ENCODE data around the gene CCDC178. TPM values are rescaled to one million over a fixed set of nuclear protein-coding genes. Genes with fewer than 3 reads are reported as not detected.

Gene CCDC178
- total RNA-seq, 1 donor = not detected

DNA sequence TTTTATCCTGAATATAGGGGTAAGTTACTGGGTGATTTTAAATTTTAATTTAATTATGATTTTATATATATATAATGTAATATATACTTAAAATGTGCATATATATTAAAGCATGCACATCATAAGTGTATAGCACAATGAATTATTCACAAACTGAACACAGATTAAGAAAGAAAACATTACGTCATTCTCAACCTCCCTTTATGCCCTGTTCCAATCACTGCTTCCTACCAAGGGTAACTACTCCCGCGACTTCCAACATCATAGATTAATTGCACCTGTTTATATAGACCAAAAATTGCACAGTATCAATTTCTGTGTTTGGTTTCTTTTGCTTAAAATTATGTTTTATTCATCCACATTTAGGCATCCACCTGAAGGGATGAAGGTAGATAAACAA is 366.4 kb downstream of the CCDC178 start:
- Histone ChIP-seq H3K9me3 (ENCODE audit: low read depth, low read length) (no peaks in the 10 kb centered on the region), H3K27me3 (ENCODE audit: insufficient read depth, low read length) (no peaks in the 10 kb centered on the region), H3K4me1 (ENCODE audit: insufficient read depth, low read length) (no peaks in the 10 kb centered on the region), H3K4me3 (ENCODE audit: low read length) (no peak overlapping the region)

DNA sequence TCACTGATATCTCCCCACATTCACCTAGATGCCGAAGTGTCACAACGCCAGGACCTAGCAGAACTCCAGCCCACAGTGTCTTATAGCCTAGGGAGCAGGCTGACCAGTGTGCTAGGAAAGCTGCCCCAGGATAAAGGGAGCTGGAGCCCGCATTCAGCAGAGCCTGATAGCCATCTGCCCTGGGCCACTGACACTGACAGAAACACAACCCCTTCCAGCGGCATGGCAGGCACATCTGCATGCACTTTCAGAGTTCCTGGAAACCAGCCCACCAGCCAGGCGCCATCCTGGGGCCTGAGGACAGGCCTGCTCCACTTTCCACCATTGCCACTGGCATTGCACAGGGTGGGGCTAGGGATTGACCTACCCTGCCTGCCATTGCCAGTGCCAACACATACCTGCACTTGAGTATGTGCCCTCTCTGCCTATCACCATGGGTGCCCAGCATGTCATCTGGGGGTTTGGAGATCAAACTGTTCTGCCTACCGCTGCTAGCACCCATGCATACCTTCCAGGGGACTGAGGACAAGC is 377.6 kb downstream of the CCDC178 start:
- Histone ChIP-seq H3K4me1 (ENCODE audit: insufficient read depth, low read length) (no peaks in the 10 kb centered on the region), H3K9me3 (ENCODE audit: low read depth, low read length) (no peaks in the 10 kb centered on the region), H3K27me3 (ENCODE audit: insufficient read depth, low read length) (no peaks in the 10 kb centered on the region), H3K4me3 (ENCODE audit: low read length) (no peak overlapping the region)

DNA sequence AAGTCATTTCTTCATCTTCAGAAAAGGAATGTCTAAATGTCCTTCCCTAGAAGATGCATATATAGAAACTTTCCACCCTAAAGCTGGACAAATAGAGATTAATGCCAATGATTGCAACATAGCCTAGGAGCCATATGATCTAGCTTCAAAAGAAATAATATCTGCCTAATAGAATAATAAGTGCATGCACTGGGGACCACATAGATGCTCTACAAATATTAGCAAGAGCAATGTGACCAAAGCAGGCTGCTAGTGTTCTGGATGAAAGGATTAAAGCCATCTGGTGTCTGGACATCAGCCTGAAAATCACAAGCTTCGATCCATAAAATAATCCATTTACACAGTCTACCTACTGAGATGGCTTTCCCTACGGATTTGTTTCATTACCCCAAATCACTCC is 387.6 kb downstream of the CCDC178 start:
- Histone ChIP-seq H3K4me1 (ENCODE audit: insufficient read depth, low read length) (no peaks in the 10 kb centered on the region), H3K4me3 (ENCODE audit: low read length) (no peak overlapping the region), H3K9me3 (ENCODE audit: low read depth, low read length) (peaks cover 6% of the 10 kb centered on the region), H3K27me3 (ENCODE audit: insufficient read depth, low read length) (no peaks in the 10 kb centered on the region)

DNA sequence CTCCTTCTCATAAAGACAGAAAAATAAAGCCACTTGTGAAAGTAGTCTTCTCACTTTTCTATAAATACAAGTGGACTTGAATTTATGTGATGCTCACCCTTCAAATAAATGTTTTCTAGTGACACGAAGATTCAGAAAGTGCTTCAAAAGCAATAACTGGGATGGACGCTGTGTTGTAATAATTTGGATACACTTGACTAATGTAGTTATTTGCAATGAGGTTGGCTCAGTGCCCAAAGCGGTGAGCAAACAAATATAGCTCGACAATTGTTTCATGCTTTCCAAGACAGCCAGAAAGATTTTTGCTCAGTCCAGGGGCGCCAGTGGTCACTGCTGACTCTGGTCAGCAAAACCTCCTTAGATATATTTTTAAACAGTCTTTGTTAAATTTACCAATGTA is 389.1 kb downstream of the CCDC178 start:
- peaks cover 6% of the 10 kb centered on the region for H3K9me3 ChIP-seq (ENCODE audit: low read depth, low read length)
- H3K4me1 ChIP-seq (ENCODE audit: insufficient read depth, low read length) = no peaks in the 10 kb centered on the region
- H3K4me3 ChIP-seq (ENCODE audit: low read length) = no peak overlapping the region
- H3K27me3 ChIP-seq (ENCODE audit: insufficient read depth, low read length) = no peaks in the 10 kb centered on the region

DNA sequence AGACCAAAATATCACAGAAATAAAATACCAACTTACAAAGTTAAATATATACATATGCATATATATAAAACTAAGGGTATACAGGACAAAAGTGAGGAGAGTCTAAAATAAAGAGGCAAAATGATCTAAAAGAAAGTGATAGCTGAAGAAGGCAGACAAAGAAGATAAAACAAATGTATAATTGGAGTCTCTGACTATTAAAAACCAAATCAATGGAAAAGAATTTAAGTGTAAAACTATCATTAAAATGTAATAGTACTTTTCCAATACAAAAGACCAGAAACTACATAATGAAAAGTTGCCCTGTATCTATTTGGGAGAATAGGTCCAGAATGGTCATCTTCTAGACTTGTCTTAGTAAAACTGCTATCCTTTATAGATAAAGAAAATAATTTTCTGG is 400.3 kb downstream of the CCDC178 start:
- Histone ChIP-seq H3K9me3 (ENCODE audit: low read depth, low read length) (no peaks in the 10 kb centered on the region), H3K4me1 (ENCODE audit: insufficient read depth, low read length) (no peaks in the 10 kb centered on the region), H3K27me3 (ENCODE audit: insufficient read depth, low read length) (no peaks in the 10 kb centered on the region), H3K4me3 (ENCODE audit: low read length) (no peak overlapping the region)

DNA sequence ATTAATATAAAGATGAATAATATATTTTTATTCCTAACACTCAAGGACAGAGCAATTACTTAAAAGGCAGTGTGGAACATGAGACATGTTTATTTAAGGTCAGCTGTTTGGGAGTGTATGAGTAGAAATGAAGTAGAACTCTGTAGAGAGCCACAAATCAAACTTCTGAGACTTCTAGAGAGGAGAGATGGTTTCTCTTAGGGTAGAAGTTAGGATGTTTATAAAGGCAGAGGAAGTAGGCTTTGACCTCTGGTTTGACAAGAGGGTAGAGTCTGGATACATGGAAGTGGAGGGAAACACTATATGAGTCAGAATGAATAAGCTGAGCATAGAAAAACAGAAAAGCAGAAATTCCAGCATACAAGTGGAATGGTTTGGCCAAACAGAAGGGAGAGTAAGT is 405.6 kb downstream of the CCDC178 start:
- no peaks in the 10 kb centered on the region for H3K4me1 ChIP-seq (ENCODE audit: insufficient read depth, low read length)
- H3K4me3 ChIP-seq (ENCODE audit: low read length) = no peak overlapping the region
- H3K9me3 ChIP-seq (ENCODE audit: low read depth, low read length) = no peaks in the 10 kb centered on the region
- no peaks in the 10 kb centered on the region for H3K27me3 ChIP-seq (ENCODE audit: insufficient read depth, low read length)

DNA sequence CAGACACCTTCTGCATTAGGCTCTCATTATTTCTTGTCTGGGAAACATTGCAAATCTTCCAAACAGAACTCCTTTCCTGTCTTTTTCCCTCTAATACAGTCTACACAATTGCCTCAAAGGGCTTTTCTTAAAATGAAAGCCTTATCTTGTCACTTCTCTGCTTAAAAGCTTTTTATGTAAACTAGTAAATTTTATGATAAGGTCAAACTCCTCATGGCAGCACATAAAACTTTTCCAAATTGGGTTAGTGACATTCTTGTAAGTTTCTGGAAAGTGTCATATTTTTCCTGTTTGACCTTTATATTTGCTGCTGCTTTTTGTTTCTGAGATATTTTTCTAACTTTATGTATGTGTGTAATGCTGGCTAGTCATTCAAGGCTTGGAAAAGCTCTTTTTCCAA is 406.3 kb downstream of the CCDC178 start:
- no peaks in the 10 kb centered on the region for H3K9me3 ChIP-seq (ENCODE audit: low read depth, low read length)
- no peaks in the 10 kb centered on the region for H3K27me3 ChIP-seq (ENCODE audit: insufficient read depth, low read length)
- no peak overlapping the region for H3K4me3 ChIP-seq (ENCODE audit: low read length)
- H3K4me1 ChIP-seq (ENCODE audit: insufficient read depth, low read length) = no peaks in the 10 kb centered on the region

DNA sequence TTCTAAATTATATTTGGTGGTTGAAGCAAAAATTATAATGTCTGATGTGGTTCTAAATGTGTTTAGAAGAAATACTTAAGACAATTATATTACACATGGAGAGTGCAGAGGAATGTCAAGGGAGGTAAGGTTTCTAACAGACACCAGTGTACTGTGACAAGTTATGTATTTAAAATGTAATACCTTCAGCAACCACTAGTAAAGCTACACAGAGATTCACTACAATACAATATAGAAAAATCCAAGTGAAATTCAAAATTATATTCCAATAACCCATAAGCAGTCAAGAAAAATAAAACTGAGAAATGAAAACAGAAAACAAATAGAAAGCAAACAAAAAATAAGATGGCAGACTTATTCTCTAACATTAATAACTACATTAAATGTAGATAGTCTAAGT is 418.2 kb downstream of the CCDC178 start:
- no peaks in the 10 kb centered on the region for H3K9me3 ChIP-seq (ENCODE audit: low read depth, low read length)
- H3K4me1 ChIP-seq (ENCODE audit: insufficient read depth, low read length) = no peaks in the 10 kb centered on the region
- H3K4me3 ChIP-seq (ENCODE audit: low read length) = no peak overlapping the region
- H3K27me3 ChIP-seq (ENCODE audit: insufficient read depth, low read length) = no peaks in the 10 kb centered on the region

DNA sequence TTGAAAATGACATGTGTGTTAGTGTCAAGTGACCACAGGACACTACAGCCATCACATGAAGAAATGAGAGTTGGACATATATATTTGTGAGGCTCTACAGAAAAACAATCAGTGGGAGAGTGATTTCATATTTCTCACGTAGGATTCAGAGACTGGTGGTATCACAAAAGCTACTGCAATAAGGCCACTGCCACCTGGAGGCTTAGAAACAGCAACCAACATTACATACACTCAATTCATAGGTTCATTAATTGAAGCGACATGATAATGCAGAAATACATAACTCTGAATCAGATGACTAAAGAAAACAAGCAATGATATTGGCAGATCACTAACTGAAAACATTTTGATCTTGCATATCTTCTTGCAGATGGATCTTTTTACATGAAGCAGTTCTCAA is 419.6 kb downstream of the CCDC178 start:
- H3K4me3 ChIP-seq (ENCODE audit: low read length) = no peak overlapping the region
- no peaks in the 10 kb centered on the region for H3K9me3 ChIP-seq (ENCODE audit: low read depth, low read length)
- H3K27me3 ChIP-seq (ENCODE audit: insufficient read depth, low read length) = no peaks in the 10 kb centered on the region
- H3K4me1 ChIP-seq (ENCODE audit: insufficient read depth, low read length) = no peaks in the 10 kb centered on the region

DNA sequence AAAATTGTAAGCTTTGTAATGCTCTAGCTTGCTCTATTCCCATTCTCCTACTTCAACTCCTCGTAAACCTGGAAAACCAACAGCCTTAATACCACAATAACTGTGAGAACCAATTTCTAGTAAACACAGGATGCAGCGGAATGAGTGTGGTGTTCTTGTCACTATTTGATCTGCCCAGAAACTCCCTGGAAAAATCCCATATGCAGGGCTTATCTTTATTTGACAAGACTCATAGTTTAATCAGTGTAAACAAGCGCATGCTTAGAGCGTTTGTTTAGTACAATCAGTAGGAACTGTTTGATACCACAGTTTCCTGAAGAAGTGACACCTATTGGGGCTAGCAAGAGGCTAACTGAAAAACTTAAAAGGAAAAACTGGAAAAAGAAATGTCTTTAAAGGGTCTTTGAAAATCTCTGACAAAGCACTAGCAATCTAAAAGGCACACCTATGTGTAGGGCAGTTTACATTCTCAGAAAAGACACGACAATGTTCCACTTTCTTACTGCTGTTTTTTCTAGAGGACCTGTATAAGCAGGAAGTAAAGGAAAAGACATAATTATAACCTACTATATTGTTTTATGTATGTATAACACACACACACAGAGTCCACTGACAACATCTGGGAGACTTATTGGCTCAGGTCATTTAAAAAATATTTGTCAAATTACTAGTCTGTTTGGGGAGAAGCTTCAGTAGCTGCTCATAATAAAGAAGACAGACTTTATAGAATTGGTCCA is 426.3 kb downstream of the CCDC178 start:
- H3K4me3 ChIP-seq (ENCODE audit: low read length) = no peak overlapping the region
- H3K27me3 ChIP-seq (ENCODE audit: insufficient read depth, low read length) = no peaks in the 10 kb centered on the region
- no peaks in the 10 kb centered on the region for H3K9me3 ChIP-seq (ENCODE audit: low read depth, low read length)
- H3K4me1 ChIP-seq (ENCODE audit: insufficient read depth, low read length) = no peaks in the 10 kb centered on the region

DNA sequence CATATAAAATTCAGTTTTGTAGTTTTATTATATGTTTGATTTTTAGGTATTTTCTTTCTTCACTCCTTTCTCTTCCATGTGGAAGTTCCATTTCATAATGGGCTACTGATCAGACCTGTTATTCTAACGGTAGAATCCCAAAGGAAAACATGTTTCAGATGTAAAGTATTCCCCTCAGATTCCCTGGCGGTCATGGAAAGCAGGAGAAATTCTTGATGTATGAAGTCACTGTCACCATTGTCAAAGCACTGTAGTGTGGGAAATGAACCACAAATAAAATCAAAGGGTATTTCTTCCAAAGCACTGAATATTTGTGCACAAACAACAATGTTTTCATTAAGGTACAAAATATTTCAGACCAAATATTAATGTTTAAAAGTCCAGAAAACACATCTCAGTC is 430.4 kb downstream of the CCDC178 start:
- H3K27me3 ChIP-seq (ENCODE audit: insufficient read depth, low read length) = no peaks in the 10 kb centered on the region
- no peaks in the 10 kb centered on the region for H3K9me3 ChIP-seq (ENCODE audit: low read depth, low read length)
- H3K4me1 ChIP-seq (ENCODE audit: insufficient read depth, low read length) = no peaks in the 10 kb centered on the region
- no peak overlapping the region for H3K4me3 ChIP-seq (ENCODE audit: low read length)

DNA sequence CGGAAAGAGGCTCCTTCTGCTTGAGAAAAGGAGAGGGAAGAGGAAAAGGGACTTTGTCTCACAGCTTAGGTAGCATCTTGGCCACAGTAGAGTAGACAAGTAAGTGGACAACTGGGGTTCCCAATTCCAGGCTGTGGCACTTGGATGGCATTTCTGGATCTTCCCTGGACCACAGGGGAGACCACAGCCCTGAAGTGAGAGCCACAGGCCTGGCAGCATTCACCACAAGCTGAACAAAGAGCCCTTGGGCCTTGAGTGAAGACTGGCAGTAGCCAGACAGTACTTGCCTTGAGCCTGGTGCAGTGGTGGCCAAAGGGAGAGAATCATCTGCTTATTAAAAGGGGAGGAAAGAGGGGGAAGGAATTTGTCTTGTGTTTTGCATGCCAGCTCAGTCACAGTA is 441.6 kb downstream of the CCDC178 start:
- H3K9me3 ChIP-seq (ENCODE audit: low read depth, low read length) = no peaks in the 10 kb centered on the region
- no peak overlapping the region for H3K4me3 ChIP-seq (ENCODE audit: low read length)
- H3K27me3 ChIP-seq (ENCODE audit: insufficient read depth, low read length) = no peaks in the 10 kb centered on the region
- no peaks in the 10 kb centered on the region for H3K4me1 ChIP-seq (ENCODE audit: insufficient read depth, low read length)

DNA sequence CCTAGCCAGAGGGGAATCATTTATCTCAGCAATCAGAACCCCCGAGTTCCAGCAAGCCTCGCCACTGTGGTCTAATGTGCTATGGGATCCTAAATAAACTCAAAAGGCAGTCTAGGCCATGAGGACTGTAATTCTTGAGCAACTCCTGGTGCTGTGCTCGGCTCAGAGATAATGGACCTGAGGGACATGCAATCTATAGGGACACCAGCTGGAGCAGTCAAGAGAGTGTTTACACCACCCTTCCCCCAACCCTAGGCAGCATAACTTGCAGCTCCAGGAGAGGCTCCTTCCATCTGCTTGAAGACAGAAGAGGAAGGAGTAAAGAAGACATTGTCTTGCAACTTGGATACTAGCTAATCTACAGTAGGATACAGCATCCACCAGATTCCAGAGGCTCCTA is 442.2 kb downstream of the CCDC178 start:
- H3K27me3 ChIP-seq (ENCODE audit: insufficient read depth, low read length) = no peaks in the 10 kb centered on the region
- no peaks in the 10 kb centered on the region for H3K4me1 ChIP-seq (ENCODE audit: insufficient read depth, low read length)

DNA sequence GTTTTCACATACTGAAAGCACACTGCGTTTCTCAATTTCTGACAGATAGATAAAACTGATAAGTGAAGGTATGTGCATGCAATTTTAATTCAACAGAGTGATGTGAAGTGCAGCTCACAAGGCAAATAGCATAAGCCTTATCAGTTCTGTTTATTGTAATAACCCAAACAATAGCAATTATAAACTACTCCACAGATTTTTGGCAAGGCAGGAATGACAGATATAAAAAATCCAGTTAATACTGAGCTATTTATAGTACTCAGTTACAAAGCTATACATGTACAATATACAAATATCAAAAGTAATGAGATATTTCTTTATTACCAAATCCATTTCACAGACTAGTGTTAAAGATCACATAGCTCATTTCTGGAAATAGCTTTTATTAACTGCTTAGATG is 456.8 kb downstream of the CCDC178 start:
- Histone ChIP-seq H3K27me3 (ENCODE audit: insufficient read depth, low read length) (no peaks in the 10 kb centered on the region), H3K4me1 (ENCODE audit: insufficient read depth, low read length) (no peaks in the 10 kb centered on the region), H3K9me3 (ENCODE audit: low read depth, low read length) (no peaks in the 10 kb centered on the region), H3K4me3 (ENCODE audit: low read length) (no peak overlapping the region)

More for the DNA sequence above, 442.2 kb downstream of the CCDC178 start:
- Histone ChIP-seq H3K9me3 (ENCODE audit: low read depth, low read length) (no peaks in the 10 kb centered on the region), H3K4me3 (ENCODE audit: low read length) (no peak overlapping the region)

DNA sequence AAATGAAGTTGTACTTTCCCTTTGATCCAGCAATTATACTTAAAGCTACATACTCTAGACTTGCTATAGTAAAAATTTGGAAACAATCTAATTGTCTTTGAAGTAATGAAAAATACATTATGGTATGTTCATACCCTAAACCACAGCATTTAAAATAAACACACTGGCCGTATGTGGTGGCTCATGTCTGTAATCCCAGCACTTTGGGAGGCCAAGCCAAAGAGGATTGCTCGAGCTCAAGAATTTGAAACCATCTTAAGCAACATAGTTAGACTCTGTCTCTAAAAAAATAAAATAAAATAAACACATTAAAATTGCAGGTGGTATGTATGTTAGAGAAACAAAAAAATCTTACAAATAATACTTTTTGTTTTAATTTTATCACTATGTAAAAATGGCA is 459.6 kb downstream of the CCDC178 start:
- H3K9me3 ChIP-seq (ENCODE audit: low read depth, low read length) = no peaks in the 10 kb centered on the region
- no peaks in the 10 kb centered on the region for H3K27me3 ChIP-seq (ENCODE audit: insufficient read depth, low read length)
- H3K4me1 ChIP-seq (ENCODE audit: insufficient read depth, low read length) = no peaks in the 10 kb centered on the region
- no peak overlapping the region for H3K4me3 ChIP-seq (ENCODE audit: low read length)

DNA sequence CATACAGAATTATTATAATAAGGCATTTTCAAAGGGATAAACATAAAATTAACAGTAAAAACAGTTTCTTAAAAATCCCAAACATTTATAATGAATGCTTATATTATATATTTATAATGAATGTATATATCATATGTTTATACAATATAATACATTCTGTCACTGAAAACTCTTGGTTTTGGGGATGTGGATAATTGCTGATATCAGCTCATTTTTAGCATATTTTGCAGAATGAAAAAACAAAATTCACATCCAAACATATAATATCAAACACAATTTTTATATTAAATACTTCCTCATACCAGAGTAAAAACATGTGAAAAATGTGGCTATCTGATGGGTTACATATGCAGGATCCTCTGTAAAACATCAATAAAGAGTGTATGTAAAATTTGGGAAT is 465.0 kb downstream of the CCDC178 start:
- Histone ChIP-seq H3K27me3 (ENCODE audit: insufficient read depth, low read length) (no peaks in the 10 kb centered on the region), H3K4me1 (ENCODE audit: insufficient read depth, low read length) (no peaks in the 10 kb centered on the region), H3K4me3 (ENCODE audit: low read length) (no peak overlapping the region), H3K9me3 (ENCODE audit: low read depth, low read length) (no peaks in the 10 kb centered on the region)

All from mononuclear cell (primary cell).